HEK293T (cell line): Measurements from ENCODE around the gene PLAGL2.

Experiments
- ARNT ChIP-seq: fragments of 450-650 bp; IDR thresholded peaks from 2 replicates; pipeline ENCODE4 v1.6.1; 2017; ENCODE audit warnings: mild to moderate bottlenecking
- BHLHE40 ChIP-seq: fragments of 450-650 bp; IDR thresholded peaks from 2 replicates; pipeline ENCODE4 v1.6.1; 2016; ENCODE audit warnings: mild to moderate bottlenecking, moderate library complexity, borderline replicate concordance
- CTBP1 ChIP-seq: fragments of 450-650 bp; IDR thresholded peaks from 2 replicates; pipeline ENCODE4 v1.6.1; 2016; ENCODE audit warnings: borderline replicate concordance
- ELF4 ChIP-seq: fragments of 450-650 bp; IDR thresholded peaks from 2 replicates; pipeline ENCODE4 v1.6.1; 2017; ENCODE audit warnings: antibody characterized with exemption
- FOXA1 ChIP-seq: fragments of 450-650 bp; IDR thresholded peaks from 2 replicates; pipeline ENCODE4 v1.6.1; 2016; ENCODE audit warnings: mild to moderate bottlenecking
- FOXK2 ChIP-seq: fragments of 450-650 bp; IDR thresholded peaks from 2 replicates; pipeline ENCODE4 v1.6.1; 2016; ENCODE audit warnings: mild to moderate bottlenecking
- FOXM1 ChIP-seq: fragments of 450-650 bp; IDR thresholded peaks from 2 replicates; pipeline ENCODE4 v1.6.1; 2017; ENCODE audit warnings: mild to moderate bottlenecking, borderline replicate concordance
- L3MBTL2 ChIP-seq: fragments of 450-650 bp; conservative IDR thresholded peaks from 2 replicates; pipeline ENCODE4 v1.6.1; 2016; ENCODE audit warnings: mild to moderate bottlenecking
- NFRKB ChIP-seq: fragments of 450-650 bp; IDR thresholded peaks from 2 replicates; pipeline ENCODE4 v1.6.1; 2016; ENCODE audit warnings: mild to moderate bottlenecking, moderate library complexity
- SP1 ChIP-seq: fragments of 450-650 bp; IDR thresholded peaks from 2 replicates; pipeline ENCODE4 v1.6.1; 2017
- SUZ12 ChIP-seq: fragments of 450-650 bp; IDR thresholded peaks from 2 replicates; pipeline ENCODE4 v1.6.1; 2016; ENCODE audit warnings: mild to moderate bottlenecking
- TARDBP ChIP-seq: fragments of 450-650 bp; IDR thresholded peaks from 2 replicates; pipeline ENCODE4 v1.6.1; 2016

DNA sequence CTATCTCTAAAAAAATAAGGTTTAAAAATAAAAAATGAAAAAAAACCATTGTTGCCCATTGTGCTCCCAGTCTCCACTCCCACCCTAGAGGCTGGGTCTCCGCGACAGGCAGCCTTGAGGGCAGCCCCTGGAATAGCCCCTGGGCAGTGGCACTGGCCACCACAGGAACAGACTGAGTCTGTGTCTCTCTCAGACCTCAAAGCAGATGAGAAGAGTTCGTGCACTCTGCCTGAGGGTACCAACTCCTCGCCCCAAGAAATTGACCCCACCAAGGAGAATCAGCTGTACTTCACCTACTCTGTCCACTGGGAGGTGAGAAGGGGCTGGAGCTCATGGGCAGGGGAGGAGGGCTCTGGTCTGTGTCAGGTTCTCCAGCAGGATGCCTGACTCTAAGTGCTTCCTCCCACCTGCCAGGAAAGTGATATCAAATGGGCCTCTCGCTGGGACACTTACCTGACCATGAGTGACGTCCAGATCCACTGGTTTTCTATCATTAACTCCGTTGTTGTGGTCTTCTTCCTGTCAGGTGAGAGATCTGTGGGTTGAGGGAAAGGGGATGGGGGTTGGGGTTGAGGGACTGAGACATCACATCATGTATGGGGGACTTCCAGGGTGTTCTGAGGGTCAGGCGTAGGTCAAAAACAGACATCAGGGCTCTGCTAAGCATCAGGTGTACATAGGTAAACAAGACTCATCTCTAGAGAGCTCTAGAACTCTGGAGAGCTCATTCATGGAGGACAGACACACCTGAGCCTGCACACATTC lies 62.5 kb downstream of the PLAGL2 start:
- TF ChIP-seq BHLHE40 (no peak), SUZ12 (no peak), FOXM1 (no peak), FOXA1 (no peak), ARNT (no peak), TARDBP (no peak), CTBP1 (no peak), ELF4 (no peak), SP1 (no peak), NFRKB (no peak), L3MBTL2 (no peak), FOXK2 (no peak)
